Upper lobe of right lung (tissue), 1 donor: ENCODE data around the gene HOXA7. TPM values are rescaled to one million over a fixed set of nuclear protein-coding genes. Genes with fewer than 3 reads are reported as not detected.
A peak's percentile ranks its signal among the peaks of the same experiment; 100 is the strongest.

ENCODE experiments used
- ATAC-seq: fragments of 200-7000 bp; cut with Tn5 transposase; one replicate; pipeline ENCODE4 v1.9.1; 2020; ENCODE audit warnings: mild to moderate bottlenecking, moderate library complexity
- DNase-seq: peaks from one replicate; pipeline ENCODE4 v3.0.0-alpha.2; 2020
- H3K27ac ChIP-seq: fragments of 200-600 bp; one replicate; pipeline ENCODE4 v1.8.0; 2022
- H3K27me3 ChIP-seq: fragments of 200-600 bp; one replicate; pipeline ENCODE4 v1.8.0; 2022; ENCODE audit warnings: mild to moderate bottlenecking
- H3K36me3 ChIP-seq: fragments of 200-600 bp; one replicate; pipeline ENCODE4 v1.8.0; 2022
- H3K4me1 ChIP-seq: fragments of 200-600 bp; one replicate; pipeline ENCODE4 v1.8.0; 2022
- H3K4me3 ChIP-seq: fragments of 200-600 bp; one replicate; pipeline ENCODE4 v1.8.0; 2022; ENCODE audit warnings: mild to moderate bottlenecking
- H3K9me3 ChIP-seq: fragments of 200-600 bp; one replicate; pipeline ENCODE4 v1.8.0; 2022
- intact Hi-C: fragments of 100-400 bp; cut with DNase I; formaldehyde crosslinking; loops from one replicate; pipeline ENCODE4 v1.11.0; 2022
- total RNA-seq: library from RNA; stranded (reverse); fragmentation: NEBNext Ultra II Directional; extraction: Animal tissue kit (Norgen Biotek cat#: 25700); gene quantifications from one replicate; pipeline ENCODE4 v1.2.1, GENCODE V29; 2021
- TF ChIP-seq, protein P1 (sequence below): fragments of 200-600 bp; IDR thresholded peaks from one replicate; pipeline ENCODE4 v1.8.0; 2022; ENCODE audit warnings: antibody characterized with exemption
- donor health status: DM: no; HTN: yes; CAD: no; lungs with severe emphysema.

Gene HOXA7
- total RNA-seq, 1 donor from 2014 or later: 2.9 TPM

DNA sequence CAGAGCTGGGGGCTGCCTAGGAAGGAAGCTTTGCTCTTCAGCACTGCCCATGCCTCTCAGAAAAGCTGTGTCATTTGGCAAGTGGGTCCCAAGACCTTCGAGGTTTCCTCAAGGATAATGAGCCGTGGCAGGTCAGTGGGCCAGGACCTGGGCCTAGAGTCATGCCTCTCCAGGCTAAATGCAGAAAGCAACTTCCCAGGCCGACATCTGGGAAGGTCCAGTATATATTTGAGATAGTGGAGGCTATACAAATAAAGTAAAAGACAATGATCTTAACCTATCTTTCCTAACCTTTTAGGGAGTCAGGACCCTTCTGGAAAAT lies 20.0 kb upstream of the HOXA7 start:
- intact Hi-C loops: no loop called here
- H3K27me3 ChIP-seq: peaks cover 100% of the 10 kb centered on the region

DNA sequence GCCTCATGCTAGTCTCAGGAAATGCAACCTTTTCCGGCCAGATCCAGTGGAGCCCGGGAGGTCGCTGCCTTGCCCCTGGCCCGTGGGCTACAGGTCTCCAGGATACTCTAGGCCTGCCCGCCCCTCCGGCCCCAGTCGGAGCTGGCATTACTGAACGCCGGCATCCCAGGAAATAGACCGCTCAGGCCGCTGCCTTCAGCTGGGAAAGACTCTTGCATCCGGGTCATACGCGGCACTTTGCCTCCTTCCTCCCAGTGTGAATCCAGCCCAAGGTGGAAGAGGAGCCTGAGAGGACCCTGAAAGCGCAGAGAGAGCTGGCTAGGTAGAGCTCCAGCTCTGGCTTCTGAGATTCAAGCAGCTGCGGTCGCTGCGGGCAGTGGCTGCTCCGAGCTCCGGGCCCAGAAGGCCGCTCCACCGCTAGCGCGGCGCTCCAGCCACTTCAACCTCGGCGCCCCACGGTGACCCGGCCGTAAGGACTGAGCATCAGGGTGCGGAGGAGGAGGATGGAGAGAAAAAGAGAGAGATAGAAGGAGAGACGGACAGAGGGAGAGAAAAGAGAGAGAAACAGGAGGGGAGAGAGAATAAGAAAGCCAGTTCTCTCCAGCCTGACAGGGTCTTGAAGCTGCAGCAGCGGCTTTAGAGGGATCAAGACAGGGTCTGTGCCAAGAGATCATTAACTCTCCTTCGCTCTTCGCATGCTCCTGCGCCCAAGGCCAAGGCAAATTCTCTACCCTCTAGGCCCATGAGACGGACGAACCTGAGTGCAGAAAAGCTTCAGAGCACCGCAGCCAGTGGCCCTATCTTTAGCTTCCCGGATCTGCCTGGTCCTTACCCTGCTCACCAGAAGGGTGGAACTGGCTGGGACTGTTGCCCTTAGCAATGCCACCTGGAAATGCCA lies 19.4 kb upstream of the HOXA7 start:
- peaks cover 100% of the 10 kb centered on the region for H3K27me3 ChIP-seq
- peak; percentile 55 for DNase-seq
- no peak overlapping the region for H3K27ac ChIP-seq
- peaks cover 21% of the 10 kb centered on the region for H3K4me1 ChIP-seq
- TF ChIP-seq, protein P1, sequence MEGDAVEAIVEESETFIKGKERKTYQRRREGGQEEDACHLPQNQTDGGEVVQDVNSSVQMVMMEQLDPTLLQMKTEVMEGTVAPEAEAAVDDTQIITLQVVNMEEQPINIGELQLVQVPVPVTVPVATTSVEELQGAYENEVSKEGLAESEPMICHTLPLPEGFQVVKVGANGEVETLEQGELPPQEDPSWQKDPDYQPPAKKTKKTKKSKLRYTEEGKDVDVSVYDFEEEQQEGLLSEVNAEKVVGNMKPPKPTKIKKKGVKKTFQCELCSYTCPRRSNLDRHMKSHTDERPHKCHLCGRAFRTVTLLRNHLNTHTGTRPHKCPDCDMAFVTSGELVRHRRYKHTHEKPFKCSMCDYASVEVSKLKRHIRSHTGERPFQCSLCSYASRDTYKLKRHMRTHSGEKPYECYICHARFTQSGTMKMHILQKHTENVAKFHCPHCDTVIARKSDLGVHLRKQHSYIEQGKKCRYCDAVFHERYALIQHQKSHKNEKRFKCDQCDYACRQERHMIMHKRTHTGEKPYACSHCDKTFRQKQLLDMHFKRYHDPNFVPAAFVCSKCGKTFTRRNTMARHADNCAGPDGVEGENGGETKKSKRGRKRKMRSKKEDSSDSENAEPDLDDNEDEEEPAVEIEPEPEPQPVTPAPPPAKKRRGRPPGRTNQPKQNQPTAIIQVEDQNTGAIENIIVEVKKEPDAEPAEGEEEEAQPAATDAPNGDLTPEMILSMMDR: no peak
- intact Hi-C loops: no loop called here
- H3K36me3 ChIP-seq: no peaks in the 10 kb centered on the region
- H3K4me3 ChIP-seq: no peak overlapping the region
- ATAC-seq: no peak
- H3K9me3 ChIP-seq: no peaks in the 10 kb centered on the region

More for the DNA sequence above, 20.0 kb upstream of the HOXA7 start:
- ATAC-seq (no peak), DNase-seq (no peak)
- H3K27ac ChIP-seq: no peak overlapping the region
- no peaks in the 10 kb centered on the region for H3K36me3 ChIP-seq
- H3K9me3 ChIP-seq: no peaks in the 10 kb centered on the region
- no peak overlapping the region for H3K4me3 ChIP-seq
- H3K4me1 ChIP-seq: peaks cover 21% of the 10 kb centered on the region
- TF ChIP-seq, protein P1: no peak

DNA sequence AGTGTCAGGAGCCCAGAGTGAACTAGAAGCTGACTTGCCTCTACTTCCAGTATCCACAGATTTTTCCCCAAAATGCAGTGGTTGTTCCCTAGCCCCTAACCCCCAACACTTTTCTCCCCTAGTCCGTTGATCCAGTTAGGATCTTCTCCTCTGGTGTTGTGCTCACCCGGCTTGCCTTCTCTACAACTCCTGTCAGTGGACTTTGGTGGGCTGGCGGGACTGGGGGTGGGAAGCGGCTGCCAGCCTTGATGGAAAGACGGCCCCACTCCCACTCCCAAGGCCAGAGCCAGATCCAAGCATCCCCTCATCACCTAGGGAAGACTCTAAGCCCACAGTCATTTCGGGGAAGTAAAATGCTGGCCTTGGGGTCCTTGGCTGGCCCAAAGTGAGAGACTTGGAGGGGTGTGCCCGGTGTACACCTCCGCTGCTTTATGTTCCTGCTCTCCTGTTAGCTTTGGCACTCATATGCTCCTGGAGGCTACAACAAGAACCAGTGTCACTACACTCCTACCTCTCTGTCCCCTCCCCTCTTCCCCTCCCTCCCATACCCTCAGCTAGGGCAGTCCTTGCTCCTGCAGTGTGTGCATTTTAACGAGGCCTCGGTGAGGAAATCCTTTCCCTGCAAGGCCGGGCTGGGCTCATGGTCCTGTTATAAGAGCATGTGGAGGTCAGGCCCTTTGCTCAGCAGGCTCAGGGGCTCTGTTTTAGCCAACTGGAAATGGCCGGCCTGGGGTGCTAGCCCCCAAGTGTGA lies 18.6 kb upstream of the HOXA7 start:
- Histone ChIP-seq H3K27me3 (peaks cover 100% of the 10 kb centered on the region), H3K27ac (no peak overlapping the region), H3K36me3 (no peaks in the 10 kb centered on the region), H3K9me3 (no peaks in the 10 kb centered on the region), H3K4me1 (peaks cover 21% of the 10 kb centered on the region), H3K4me3 (no peak overlapping the region)
- TF ChIP-seq, protein P1: no peak
- intact Hi-C loops: no loop called here
- ATAC-seq: no peak
- DNase-seq: peak; percentile 52

DNA sequence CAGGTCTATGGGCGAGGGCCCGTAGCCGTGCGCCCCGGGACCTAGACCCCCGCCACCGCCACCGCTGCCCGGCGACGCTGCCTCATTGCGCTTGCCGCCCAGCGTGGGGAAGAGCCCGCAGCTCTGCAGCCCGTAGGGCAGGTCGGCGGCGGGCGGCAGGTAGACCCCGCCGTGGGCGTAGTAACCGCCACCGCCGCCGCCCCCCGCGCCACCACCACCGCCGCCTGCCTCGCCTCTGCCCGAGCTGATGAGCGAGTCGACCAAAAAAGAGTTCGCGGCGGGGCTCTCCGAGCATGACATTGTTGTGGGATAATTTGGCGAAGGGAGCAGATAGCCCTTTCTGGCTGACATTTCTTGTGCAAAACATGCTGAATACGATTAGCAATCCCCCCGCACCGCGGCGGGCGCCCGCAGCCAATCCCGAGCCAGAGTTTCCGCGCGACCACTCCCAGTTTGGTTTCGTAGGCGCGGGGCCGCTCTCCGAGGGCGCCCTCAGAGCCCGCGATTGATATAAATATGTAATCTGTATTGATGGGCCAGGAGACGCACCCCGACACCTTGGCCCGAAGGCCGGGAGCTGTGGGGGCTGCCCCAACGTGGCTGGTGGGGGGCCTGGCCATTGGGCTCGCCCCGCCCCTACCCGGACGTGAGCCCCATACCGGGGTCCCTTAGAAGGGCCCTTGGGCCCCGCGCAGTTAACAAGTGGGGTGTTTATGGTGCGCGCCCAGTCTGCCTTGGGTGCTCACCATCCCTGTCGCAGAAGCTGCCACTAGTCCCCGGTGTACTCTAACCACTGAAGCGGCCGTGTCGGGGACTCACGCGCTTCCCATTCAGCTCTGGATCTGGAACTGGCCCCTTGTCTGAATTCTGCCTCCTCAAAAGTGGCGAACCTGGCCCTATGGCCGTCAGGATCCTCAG lies 17.7 kb upstream of the HOXA7 start, which contains the start of gene HOXA10:
HOXA10 (minus strand) TSS at position 365 of the 918 bp plus-strand sequence; CDS start at position 351, 14 bp downstream.
- peaks cover 27% of the 10 kb centered on the region for H3K4me1 ChIP-seq
- H3K27ac ChIP-seq: peak within 1 kb of the TSS; percentile 51
- H3K27me3 ChIP-seq: peaks cover 100% of the 10 kb centered on the region
- peak within 1 kb of the TSS; percentile 45 for H3K4me3 ChIP-seq
- TF ChIP-seq, protein P1: no peak
- H3K9me3 ChIP-seq: no peaks in the 10 kb centered on the region
- DNase-seq: peak; percentile 56
- intact Hi-C loops: no loop called here
- H3K36me3 ChIP-seq: no peaks in the 10 kb centered on the region
- peak; percentile 8 for ATAC-seq

DNA sequence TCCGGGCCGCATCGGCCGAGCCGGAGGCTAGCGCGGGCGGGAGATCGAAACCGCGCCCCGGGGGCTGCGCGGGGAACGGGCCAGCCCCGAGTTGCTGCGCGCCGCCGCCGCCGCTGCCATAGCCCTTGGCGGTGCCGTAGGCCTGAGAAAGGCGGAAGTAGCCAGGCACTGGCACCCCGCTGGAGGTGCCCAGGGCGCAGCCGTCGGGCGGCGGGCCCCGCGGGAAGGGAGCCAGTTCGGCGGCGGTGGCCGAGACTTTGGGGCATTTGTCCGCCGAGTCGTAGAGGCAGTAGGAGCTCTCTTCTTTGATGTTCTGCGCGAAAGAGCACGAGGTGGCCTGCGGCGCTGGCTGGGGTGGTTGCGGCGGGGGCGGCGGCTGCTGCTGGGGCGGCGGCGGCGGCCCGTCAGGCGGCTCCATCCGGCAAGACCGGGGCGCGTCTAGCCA lies 17.1 kb upstream of the HOXA7 start:
- intact Hi-C loops: no loop called here
- Histone ChIP-seq H3K4me3 (peak overlapping the region; percentile 45), H3K27ac (no peak overlapping the region), H3K36me3 (no peaks in the 10 kb centered on the region), H3K27me3 (peaks cover 100% of the 10 kb centered on the region), H3K9me3 (no peaks in the 10 kb centered on the region), H3K4me1 (peaks cover 27% of the 10 kb centered on the region)
- TF ChIP-seq, protein P1: no peak
- ATAC-seq (peak; percentile 79), DNase-seq (peak; percentile 76)
